Stimulated activated CD4-positive, alpha-beta T cell treated with anti-CD3 and anti-CD28 coated beads, Interleukin-1b, Interleukin-23, amount 100 ng/mL, for 4 hours (primary cell): Measurements from ENCODE around the gene KIR3DL3.
"Not testable (repeated sequence)": the region's sequence is repeated elsewhere in the genome, so short reads cannot be mapped to it uniquely, and the experiment has no call there.

Experiments
- DNase-seq, 2 donors: peaks; one replicate each; pipeline ENCODE4 v3.0.0-alpha.2; 2020; ENCODE audit warnings: low read depth in 2 of 2

KIR3DL3 gene

DNA sequence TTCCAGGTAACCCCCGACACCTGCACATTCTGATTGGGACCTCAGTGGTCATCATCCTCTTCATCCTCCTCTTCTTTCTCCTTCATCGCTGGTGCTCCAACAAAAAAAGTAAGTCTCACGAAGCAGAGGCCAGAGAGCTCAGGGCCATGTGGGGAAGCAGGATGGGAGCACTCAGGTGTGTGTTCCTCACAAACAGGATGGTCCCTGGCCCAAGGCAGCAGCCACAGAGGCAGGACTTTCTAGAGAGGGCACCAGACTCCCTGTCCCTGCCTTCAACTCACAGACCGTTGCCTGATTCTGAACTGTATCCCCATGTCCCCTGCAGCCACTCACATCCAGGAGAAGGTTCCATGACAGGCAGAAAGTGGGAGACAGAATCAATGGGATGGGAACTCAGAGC is 58.7 kb downstream of the KIR3DL3 start:
- DNase-seq: not testable (repeated sequence)
